HG02642 (cell line): Measurements from ENCODE around the gene NMT2.
A peak's percentile ranks its signal among the peaks of the same experiment; 100 is the strongest.

Experiments
- ATAC-seq: cut with Tn5 transposase; IDR thresholded peaks from one replicate; pipeline ENCODE4 v1.9.1; 2021; ENCODE audit warnings: mild to moderate bottlenecking; ENCODE audit not compliant: unreplicated experiment, poor library complexity

Gene NMT2

DNA sequence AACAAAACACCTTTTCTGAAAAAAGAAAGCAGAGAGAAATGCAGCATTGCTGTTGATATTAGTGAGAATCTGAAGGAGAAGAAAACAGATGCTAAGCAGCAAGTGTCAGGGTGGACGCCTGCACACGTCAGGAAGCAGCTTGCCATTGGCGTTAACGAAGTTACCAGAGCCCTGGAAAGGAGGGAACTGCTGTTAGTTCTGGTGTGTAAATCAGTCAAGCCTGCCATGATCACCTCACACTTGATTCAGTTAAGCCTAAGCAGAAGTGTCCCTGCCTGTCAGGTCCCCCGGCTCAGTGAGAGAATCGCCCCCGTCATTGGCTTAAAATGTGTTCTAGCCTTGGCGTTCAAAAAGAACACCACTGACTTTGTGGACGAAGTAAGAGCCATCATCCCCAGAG is 65.0 kb downstream of the NMT2 start:
- ATAC-seq, result no peak

DNA sequence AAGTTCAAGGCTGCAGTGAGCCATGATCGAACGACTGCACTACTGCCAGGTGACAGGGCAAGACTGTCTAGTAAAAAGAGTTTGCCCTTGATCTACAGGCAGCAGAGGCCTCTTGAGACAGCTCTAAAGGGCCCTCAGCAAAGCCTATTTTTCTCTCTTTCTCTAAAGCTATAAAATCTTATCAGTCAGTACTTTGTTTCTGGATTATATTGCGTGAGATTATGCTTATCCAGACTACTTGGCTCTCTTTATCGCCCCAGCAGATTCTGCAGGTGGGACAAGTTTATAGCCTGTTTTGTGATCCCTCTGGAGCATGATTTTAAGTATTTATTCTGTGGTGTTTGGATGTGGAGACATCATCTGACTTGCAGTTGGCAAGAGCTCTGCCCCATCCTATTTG is 68.6 kb downstream of the NMT2 start:
- ATAC-seq, result no peak

DNA sequence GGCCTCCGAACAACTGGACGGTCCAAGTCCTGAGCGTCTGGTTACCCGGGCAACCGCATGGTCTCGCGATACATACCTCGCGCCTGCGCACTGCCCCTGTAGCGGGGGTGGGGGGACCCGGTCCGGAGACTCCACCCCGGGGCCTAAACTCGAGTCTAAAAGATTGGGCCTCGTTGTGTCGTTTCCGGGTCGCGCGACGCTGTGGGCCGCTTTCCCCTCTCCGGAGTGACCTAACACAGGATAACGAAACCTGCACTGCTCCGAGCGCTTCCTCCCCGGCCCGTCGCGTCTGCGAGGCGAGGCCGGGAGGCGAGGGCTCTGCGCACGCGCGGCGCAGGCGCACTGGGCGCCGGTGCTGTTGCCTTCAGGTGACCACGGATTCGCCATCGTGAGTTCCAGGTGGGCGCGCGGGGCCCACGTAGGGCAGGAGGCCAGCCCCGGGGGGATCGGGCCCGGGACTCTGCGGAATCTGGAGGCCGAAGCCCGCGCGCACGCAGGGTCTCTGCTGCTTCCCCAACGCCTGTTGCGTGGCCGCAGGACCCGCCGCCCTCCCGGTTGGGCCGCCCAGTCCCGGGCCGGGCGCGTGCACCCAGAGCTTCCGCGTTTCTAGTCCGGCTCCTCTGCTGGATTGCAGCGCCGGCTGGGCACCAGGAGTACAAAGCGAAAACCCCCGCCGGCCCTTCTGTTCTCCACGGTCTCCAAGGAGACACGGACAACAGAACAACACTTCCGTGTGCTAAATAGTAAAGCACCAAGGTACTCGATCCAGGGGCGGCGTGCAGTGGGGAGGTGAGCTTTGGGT is 71.3 kb downstream of the NMT2 start, which contains the start of gene RPP38:
TSS of gene RPP38 (plus strand) at position 345 of the 802 bp plus-strand sequence. CDS start 5,960 bp downstream, outside the sequence.
- ATAC-seq, result peak; percentile 86

DNA sequence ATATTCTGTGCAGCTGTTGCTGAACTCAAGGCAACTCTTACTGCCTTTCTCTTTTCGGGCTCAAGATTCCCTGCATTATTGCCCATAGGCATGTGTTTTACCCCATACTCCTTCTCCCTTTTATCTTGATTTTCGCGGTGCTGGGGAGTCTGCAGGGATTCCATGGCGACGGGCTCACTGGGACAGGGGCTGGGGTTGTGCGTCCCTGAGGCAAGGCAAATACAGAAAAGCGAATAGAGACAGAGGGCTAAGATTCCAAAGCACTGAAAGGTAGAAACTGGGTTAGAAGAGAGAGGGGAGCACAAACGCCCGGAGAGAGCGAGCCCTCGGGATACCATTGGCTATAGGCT is 71.9 kb downstream of the NMT2 start:
- peak; percentile 23 for ATAC-seq

DNA sequence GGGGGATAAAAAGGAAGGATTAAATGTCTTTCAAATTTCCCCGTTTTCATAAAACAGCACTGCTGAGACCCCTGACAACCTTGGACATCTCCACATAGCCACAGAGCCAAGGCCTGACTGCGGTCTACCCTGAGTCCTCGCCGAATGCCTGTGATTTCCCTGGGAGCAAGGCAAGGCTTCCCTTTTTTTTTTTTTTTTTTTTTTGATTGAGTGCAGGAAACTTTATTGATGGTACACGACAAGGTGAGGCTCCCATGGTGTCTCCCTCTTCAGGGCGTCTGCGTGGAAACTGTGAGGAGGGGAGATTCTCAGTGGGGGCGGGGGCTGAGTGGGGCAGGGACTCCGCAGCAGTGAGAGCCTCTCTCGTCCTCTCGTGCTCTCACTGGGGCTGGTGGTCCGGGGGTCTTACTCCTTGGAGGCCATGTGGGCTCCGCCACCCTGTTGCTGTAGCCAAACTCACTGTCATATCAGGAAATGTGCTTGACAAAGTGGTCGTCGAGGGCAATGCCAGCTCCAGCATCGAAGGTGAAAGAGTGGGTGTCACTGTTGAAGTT is 75.6 kb downstream of the NMT2 start:
- ATAC-seq, result no peak

DNA sequence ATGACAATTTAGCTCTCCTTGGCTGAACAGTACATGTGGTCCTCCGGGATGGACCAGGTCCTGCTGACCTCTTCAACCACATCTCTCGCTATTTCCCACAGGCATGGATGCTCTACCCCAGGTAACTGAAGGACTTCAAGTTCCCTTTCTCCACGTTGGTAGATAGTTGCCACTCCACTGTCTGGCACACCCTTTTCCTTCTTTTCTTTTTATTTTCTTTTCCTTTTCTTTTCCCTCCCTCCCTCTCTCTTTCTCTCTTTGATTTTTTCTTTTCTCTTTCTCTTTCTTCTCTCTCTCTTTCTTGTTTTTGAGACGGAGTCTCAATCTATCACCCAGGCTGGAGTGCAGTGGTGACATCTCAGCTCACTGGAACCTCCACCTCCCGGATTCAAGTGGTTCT is 77.1 kb downstream of the NMT2 start:
- no peak for ATAC-seq

DNA sequence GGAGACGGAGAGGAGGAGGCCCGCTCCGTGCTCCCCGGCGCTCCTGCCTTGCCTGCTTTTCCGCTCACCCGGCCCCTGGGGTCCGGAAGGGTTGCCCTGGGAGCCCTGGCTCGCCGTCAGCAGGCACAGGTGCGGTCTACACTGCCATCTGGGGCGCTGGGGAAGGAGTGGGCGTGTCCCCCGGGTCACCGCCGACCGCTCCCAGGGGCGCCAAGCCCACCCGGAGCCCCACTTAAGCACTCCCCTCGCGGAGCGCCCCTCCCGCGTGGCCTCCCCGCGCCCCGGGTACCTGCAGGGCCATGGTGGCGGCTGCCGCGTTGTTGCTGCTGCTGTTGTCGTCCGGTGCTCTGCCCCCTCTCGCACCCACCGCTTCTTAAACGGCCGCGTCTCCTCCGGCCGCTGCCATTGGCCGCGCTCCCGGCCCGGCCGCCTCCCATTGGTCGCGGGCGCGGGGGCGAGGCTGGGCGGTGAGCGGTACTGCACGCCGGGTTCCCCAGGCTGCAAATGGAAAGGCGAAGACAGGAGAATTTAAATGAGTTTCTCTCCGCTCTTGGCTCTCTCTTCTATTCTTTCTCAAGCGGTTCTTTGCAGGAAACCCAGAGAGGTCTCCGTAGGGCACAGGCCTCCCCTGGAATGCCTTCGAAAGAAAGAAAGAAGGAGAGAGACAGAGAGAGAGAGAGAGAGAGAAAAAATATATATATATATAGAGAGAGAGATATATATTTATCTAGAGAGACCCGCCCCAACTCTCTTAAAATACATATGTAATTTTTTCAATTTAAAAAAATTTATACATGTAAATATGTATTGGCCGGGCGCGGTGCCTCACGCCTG is 79.8 kb downstream of the NMT2 start, which contains the start of gene ACBD7:
TSS of gene ACBD7 (minus strand) at position 349 of the 834 bp plus-strand sequence. CDS start at position 301, 48 bp downstream.
- peak; percentile 100 for ATAC-seq

DNA sequence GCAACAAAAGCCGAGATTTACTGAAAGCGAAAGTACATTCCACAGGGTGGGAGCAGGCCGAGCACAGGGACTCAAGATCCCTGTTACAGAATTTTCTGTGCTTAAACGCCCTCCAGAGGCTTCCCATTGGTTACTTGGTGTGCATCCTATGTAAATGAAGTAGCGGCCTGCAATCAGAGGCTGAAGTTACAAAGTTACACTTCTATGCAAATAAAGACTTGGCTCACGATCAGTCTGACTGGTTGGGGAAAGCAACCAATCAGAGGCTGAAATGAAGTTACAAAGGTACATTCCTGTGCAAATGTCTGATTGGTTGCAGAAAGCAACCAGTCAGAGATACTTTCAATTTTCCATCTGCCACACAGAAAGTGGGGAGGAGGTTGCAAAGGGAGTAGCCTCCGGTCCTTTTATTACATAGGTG is 84.0 kb downstream of the NMT2 start:
- no peak for ATAC-seq

DNA sequence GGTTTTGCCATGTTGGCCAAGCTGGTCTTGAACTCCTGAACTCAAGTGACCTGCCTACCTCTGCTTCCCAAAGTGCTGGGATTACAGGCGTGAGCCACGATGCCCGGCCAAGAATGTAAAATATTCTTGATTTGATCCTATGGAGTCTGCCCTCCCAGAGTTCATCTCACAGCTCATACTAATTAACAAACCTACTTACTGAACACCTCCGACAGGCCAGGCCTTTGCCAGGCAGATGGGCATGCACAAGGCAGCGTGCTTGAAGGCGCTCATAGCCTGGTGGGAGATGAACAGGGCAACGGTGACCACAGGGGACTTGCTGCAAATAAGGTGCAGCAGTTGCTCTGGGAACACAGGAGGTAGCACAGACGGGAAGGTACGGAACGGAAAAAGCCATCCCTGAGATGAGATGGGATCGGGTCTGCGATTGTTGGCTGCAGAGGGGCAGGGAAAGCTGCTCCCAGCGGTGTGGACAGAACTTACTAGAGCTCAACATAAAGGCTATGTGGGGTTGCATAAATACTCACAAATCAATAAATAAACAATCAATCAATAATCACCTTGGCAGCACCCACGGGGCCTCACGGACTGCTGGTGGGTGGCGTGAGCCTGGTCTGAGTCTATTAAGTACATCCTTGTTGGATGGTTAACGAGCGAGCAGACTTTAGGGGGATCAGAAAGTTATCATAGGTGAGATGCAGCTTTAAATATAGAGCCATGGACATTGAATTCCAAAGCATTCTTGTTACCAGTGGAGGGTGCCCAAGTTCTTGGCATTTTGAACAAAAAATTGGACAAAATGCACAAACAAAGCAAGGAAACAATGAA is 84.6 kb downstream of the NMT2 start:
- ATAC-seq, result no peak

DNA sequence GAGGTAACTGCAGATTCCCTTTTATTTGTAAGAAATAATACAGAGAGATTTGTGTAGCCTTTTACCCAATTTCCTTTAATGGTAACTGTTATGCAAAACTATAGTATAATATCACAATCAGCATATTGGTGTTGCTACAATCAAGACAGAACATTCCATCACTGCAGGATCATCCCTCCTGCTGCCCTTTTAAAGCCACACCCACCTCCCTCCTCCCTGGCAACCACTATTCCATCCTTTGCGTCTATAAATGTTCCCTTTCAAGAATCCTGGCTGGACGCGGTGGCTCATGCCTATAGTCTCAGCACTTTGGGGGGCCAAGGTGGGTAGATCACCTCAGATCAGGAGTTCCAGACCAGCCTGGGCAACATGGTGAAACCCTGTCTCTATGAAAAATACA is 93.1 kb downstream of the NMT2 start:
- no peak for ATAC-seq

DNA sequence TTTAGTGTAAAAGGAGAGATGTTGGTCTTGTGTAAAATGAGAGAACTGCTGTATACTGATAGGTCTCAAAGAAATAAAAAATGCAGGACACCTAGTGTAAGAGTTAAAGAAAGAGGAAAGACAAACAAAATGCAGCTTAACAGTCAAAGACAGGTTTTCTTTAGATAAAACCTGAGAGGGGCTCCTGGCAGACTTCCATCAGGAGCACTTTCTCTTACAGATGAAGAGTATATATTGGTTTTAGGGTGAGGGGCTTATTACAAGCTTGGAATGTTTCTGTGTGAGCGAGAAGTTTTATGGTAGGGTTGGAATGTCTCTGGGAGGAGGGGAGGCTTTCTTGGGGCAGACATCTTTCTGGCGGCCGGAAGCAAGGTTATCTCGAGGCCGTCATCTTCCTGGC is 96.1 kb downstream of the NMT2 start:
- ATAC-seq, result no peak

DNA sequence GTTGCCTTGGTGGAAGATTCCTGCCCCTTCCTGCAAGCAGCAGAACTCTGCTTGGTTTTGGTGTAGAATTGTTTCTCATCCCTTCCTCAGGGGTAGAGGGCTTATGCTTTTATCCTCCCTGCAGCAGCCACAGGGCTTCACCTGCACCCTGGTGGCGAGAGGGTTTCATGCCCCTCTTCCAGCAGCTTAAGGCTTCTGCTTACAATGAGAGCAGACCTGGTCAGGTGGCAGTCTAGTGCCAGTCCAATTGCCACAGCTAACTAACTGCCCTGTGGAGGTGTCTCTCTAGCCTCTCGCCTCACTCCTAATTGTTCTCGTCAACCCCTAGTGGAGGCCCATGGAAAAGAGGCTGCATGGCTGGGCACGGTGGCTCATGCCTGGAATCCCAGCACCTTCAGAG is 99.3 kb downstream of the NMT2 start:
- ATAC-seq, result no peak

DNA sequence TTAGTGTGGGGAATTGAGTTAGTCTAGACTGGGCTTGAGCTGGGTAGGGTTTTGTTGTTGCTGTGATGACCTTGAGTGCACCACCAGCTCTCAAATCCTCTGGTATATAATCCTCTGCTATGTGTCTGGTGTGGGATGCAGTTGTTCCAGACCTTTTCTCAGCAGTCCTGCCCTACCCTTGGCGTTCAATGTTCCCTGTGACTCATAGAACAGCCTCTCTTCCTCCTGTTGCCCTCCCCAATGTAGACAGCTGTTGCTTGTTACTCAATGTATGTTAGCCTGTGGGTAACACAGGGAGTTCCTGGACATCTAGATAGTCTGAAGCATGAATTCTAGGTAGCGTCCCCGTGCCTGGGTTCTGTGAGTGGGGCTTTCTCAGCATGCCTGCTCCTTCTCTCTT is 99.7 kb downstream of the NMT2 start:
- no peak for ATAC-seq

DNA sequence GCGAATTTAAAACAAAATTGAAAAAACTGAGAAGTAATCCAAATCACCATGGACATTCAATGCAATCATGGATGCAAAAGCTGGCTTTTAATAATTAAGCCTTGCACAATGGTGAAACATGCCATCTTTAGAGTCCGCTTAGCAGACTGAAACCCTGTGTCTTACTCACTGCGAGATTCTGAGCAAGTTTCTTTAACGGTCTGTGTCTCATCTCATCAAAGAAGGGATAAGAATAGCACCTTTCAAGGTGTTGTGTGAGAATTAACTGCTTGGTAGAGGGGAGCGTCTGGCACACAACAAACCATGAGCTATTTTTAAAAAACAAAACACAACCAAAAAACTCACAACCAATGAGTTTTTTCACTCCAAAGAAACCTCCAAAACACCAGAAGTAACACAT is 101.3 kb downstream of the NMT2 start:
- ATAC-seq, result no peak

DNA sequence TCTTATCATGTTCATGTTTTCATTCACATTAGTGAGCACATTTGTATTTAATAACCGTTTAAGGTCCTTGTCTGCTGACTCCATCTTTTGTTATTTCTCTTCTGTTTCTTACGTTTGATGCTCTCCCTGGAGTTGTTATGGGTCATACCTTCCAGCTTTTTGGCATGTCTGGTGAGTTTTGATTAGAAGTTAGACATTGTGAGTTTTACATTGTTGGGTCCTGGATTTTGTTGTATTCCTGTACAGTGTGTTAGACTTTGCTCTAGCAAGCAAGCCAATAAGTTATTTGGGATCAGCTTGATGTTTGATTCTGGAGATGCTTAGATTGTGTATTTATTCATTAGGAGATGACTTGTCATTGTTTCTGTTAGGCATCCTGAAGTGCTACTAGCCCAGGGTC is 107.9 kb downstream of the NMT2 start:
- ATAC-seq, result no peak

DNA sequence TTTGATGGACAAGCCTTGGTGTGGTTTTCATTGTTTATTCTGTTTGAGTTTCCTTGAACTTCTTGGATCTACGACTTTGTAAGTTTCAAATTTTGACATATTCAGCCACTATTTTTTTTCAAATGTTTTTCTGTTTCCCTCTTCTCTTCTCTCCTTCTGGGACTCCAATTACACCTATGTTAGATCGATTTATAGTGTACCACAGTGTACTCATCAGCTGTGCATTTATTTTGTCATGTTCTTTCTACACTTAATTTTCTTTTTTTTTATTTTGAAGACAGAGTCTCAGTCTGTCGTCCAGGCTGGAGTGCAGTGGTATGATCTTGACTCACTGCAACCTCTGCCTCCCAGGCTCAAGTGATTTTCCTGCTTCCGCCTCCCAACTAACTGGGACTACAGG is 108.6 kb downstream of the NMT2 start:
- no peak for ATAC-seq

DNA sequence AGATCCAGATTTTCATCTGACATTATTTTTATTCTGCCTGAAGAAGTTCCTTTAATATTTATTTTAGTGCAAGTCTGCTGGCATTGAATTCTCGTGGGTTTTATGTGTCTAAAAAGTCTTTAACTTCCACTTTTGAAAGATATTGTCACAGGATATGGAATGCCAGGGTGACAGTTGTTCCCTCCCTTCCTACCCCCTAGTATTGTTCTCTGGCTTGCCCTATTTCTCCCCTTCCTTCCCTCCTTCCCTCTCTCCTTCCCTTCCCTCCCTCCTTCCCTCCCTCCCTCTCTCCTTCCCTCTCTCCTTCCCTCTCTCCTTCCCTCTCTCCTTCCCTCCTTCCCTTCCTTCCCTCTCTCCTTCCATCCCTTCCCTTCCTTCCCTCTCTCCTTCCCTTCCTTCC is 109.8 kb downstream of the NMT2 start:
- ATAC-seq, result no peak
